Fibroblast of pulmonary artery (primary cell): ENCODE data around the gene ASB17.

Experiments used
- DNase-seq: peaks from one replicate; pipeline ENCODE4 v3.0.0-alpha.2; 2010; ENCODE audit warnings: low read depth
- H3K4me3 ChIP-seq: replicated peaks from 2 replicates; pipeline ENCODE4 v1.5.1; 2011; ENCODE audit warnings: low read depth, mild to moderate bottlenecking, control low read depth, low read length, moderate library complexity
- CTCF ChIP-seq: IDR thresholded peaks from 2 replicates; pipeline ENCODE4 v1.5.1; 2011; ENCODE audit warnings: mild to moderate bottlenecking, control low read depth, low read length, inconsistent platforms; ENCODE audit errors: missing control alignments

ASB17 gene

GRCh38 chr1:75908717-75909152 is 23.5 kb downstream of the ASB17 start:
- peak; percentile 74 for TF ChIP-seq CTCF
- DNase-seq, result peak; percentile 71
- H3K4me3 ChIP-seq, result no peak overlapping the region

DNA sequence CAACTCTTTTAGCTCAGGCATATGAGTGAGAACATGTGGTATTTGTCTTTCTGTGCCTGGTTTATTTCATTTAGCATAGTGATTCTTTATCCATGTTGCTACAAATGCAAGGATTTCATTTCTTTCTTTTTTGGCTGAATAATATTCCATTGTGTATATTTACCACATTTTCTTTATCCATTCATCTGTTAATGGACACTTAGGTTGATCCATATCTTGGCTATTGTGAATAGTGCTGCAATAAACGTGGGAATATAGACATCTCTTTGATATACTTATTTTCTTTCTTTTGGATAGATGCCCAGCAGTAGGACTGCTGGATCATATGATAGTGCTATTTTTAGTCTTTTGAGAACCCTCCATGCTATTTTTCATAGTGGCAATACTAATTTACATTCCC is 30.8 kb downstream of the ASB17 start:
- no peak for DNase-seq
- no peak overlapping the region for H3K4me3 ChIP-seq
- TF ChIP-seq CTCF, result no peak

DNA sequence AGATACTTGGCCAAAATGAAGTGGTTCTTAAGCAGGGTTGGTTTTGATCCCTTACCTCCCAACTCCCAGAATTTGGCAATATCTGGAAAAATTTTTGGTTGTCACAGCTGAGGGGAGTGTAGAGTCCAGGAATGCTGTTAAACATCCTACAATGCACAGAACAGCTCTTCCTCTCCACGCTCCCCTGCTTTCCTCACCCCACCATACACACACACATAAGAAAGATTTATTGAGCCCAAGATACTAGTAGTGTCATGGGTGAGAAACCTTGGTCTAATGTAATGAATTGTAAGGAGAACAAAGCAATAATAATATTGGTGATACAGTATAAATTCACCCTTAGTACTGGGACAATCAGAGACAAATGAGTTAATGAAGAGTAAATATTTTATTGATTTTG is 47.8 kb downstream of the ASB17 start:
- no peak overlapping the region for H3K4me3 ChIP-seq
- DNase-seq, result no peak
- TF ChIP-seq CTCF, result no peak

GRCh38 chr1:75879985-75880384 is 52.2 kb downstream of the ASB17 start:
- DNase-seq, result no peak
- TF ChIP-seq CTCF, result no peak
- H3K4me3 ChIP-seq, result no peak overlapping the region

DNA sequence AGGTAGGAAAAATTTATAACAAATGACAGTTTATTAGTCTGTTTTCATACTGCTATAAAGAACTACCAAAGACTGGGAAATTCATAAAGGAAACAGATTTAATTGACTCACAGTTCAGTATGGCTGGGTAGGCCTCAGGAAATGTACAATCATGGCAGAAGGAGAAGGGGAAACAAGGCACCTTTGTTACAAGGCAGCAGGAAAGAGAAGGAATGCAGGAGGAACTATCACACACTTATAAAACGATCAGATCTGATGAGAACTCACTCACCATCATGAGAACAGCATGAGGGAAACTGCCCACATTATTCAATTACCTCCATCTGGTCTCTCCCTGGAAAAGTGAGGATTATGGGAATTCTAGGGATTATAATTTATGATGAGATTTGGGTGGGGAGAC is 61.3 kb downstream of the ASB17 start:
- no peak for TF ChIP-seq CTCF
- no peak overlapping the region for H3K4me3 ChIP-seq
- DNase-seq, result no peak
